ENCODE measurements around the gene GJB4.
"Not testable (repeated sequence)": the region's sequence is repeated elsewhere in the genome, so short reads cannot be mapped to it uniquely, and the experiment has no call there.

GJB4 gene

DNA sequence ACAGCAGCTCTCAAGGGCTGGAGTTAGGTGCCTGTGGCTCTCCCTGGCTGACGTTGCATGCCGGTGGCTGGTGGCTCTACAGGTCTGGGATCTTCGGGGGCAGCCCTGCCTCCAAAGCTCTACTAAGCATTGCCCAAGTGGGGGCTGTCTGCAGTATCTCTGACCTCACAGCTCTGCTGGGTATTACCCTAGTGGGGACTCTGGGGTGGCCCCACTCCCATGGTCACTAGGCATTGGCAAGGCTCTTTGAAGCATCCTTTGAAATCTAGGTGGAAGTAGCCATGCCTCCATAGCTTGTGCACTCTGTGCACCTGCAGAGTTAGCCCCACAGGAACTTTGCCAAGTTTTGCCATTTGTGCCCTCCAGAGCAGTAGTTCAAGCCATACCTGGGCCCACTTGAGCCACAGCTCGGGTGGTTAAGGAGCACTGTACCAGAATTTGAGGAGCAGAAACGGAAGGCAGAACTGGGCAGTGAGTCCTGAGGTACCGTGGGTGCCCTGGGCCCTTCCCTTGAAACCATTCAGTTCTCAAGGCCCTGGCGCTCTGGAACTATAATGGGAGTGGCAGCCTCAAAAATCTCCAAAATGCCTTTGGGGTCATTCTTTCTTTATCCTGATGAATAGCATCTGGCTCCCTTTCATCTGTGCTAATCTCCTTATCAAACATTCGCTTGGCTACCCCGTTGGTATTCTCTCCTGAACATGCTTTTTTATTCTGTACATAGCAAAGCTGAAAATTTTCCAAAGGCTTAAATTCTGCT, 48.7 kb downstream of the GJB4 start:
- DNase-seq = no peak

DNA sequence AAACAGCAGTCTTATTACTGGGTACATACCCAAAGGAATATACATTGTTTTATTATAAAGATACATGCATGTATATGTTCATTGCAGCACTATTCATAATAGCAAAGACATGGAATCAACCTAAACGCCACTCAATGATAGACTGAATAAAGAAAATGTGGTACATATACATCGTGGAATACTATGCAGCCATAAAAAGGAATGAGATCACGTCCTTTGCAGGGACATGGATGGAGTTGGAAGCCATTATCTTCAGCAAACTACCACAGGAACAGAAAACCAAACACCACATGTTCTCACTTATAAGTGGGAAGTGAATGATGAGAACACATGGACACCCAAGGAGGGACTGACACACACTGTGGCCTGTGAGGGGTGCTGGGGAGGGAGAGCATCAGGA, 51.2 kb downstream of the GJB4 start:
- DNase-seq = not testable (repeated sequence)
